GM12878 (cell line): ENCODE data around the gene PRIMPOL. TPM values are rescaled to one million over a fixed set of nuclear protein-coding genes. Genes with fewer than 3 reads are reported as not detected.
A peak's percentile ranks its signal among the peaks of the same experiment; 100 is the strongest.

Source experiments
- ATF3 ChIP-seq: IDR thresholded peaks from 2 replicates; pipeline ENCODE4 v1.6.1; 2011; ENCODE audit warnings: low read depth, mild to moderate bottlenecking, low read length, moderate library complexity, borderline replicate concordance; ENCODE audit errors: extremely low read depth
- ATF7 ChIP-seq: fragments of 450-650 bp; IDR thresholded peaks from 2 replicates; pipeline ENCODE4 v1.6.1; 2016; ENCODE audit warnings: low read depth, mild to moderate bottlenecking
- E2F8 ChIP-seq: fragments of 450-650 bp; IDR thresholded peaks from 2 replicates; pipeline ENCODE4 v1.6.1; 2018; ENCODE audit warnings: mild to moderate bottlenecking, low read depth, moderate library complexity; ENCODE audit not compliant: partially characterized antibody
- EGR1 ChIP-seq, 2 experiments: IDR thresholded peaks; 1 replicate in 1 of 2; 2 replicates in 1 of 2; pipeline ENCODE4 v1.6.1; 2011 to 2012; ENCODE audit warnings: low read depth in 2 of 2, low read length in 2 of 2, borderline replicate concordance in 1 of 2, mild to moderate bottlenecking in 1 of 2, moderate library complexity in 1 of 2
- MTA2 ChIP-seq: fragments of 450-650 bp; IDR thresholded peaks from 2 replicates; pipeline ENCODE4 v1.6.1; 2016; ENCODE audit warnings: low read depth, mild to moderate bottlenecking, moderate library complexity
- polyA plus RNA-seq, 11 experiments: library from polyadenylated mRNA; depleted of rRNA in 4 of 11; unstranded in 6 of 11; stranded (reverse) in 5 of 11; fragments of >200 nt; fragmentation: Nextera tagmentation in 4 of 11; fragmentation: Illumina TruSeq in 1 of 11; extraction: Ambion mirVana in 4 of 11; extraction: Trizol in 1 of 11; gene quantifications; 1 replicate in 1 of 11; 2 replicates in 10 of 11; pipeline versions ENCODE4 v1.2.1 to v1.2.3, GENCODE V29; 2011 to 2016; ENCODE audit warnings: inconsistent platforms in 2 of 11, missing spikeins in 2 of 11, low read depth in 1 of 11
- total RNA-seq, 4 experiments: library from RNA; depleted of rRNA in 3 of 4; stranded (reverse); fragments of >200 nt in 3 of 4; fragmentation: Illumina TruSeq in 1 of 4; extraction: Trizol in 1 of 4; gene quantifications; 2 replicates each; pipeline versions ENCODE4 v1.2.1 to v1.2.3, GENCODE V29; 2013 to 2021

PRIMPOL gene
- total and polyA plus RNA-seq, 10 of the 15 experiments (the other 5 are each of a cell fraction or from before 2014, with no cell fraction given), result 10.6 to 23.7 (median 14.0) TPM

GRCh38 chr4:184648313-184649025 is 1.1 kb upstream of the PRIMPOL start (continued):
- TF ChIP-seq E2F8 (no peak), ATF7 (no peak), MTA2 (no peak), EGR1 (IDR thresholded peaks at IDR 0.05; ENCODE audit: borderline replicate concordance in 1 of 2, low read depth in 2 of 2, low read length in 2 of 2) (0 out of 3 replicates have a peak, but pooled peaks of 1 of the 2 experiments have one; percentile 29), ATF3 (no peak)
- TF ChIP-seq, all 136 proteins: peak for 24
